ENCODE measurements around the gene SAYSD1.

- TF ChIP-seq CTCF (IDR thresholded peaks at IDR 0.05; ENCODE audit: insufficient read depth, low read length) (no peak), GABPA (IDR thresholded peaks at IDR 0.05; ENCODE audit: low read depth) (no peak), REST (IDR thresholded peaks at IDR 0.05; ENCODE audit: insufficient replicate concordance, low read depth) (no peak), POLR2AphosphoS5 (IDR thresholded peaks at IDR 0.05; ENCODE audit: low read depth) (no peak)
Measured at GRCh38 chr6:39055661-39056060, 59.3 kb downstream of the SAYSD1 start.
